Lower leg skin (tissue), 3 donors: ENCODE measurements around the gene ALG12.

Experiments used
- POLR2A ChIP-seq, 2 donors: fragments of 450-650 bp; IDR thresholded peaks; one replicate each; pipeline ENCODE4 v1.6.1; 2016 to 2017; ENCODE audit warnings: antibody characterized with exemption in 2 of 2, mild to moderate bottlenecking in 1 of 2, moderate library complexity in 1 of 2
- TF ChIP-seq, protein P1 (sequence below), 3 donors: fragments of 450-650 bp; IDR thresholded peaks; one replicate each; pipeline ENCODE4 v1.5.1; 2016; ENCODE audit warnings: antibody characterized with exemption in 3 of 3, mild to moderate bottlenecking in 3 of 3, moderate library complexity in 2 of 3

GRCh38 chr22:49866646-49867045, 51.6 kb downstream of the ALG12 start:
- TF ChIP-seq, protein P1, sequence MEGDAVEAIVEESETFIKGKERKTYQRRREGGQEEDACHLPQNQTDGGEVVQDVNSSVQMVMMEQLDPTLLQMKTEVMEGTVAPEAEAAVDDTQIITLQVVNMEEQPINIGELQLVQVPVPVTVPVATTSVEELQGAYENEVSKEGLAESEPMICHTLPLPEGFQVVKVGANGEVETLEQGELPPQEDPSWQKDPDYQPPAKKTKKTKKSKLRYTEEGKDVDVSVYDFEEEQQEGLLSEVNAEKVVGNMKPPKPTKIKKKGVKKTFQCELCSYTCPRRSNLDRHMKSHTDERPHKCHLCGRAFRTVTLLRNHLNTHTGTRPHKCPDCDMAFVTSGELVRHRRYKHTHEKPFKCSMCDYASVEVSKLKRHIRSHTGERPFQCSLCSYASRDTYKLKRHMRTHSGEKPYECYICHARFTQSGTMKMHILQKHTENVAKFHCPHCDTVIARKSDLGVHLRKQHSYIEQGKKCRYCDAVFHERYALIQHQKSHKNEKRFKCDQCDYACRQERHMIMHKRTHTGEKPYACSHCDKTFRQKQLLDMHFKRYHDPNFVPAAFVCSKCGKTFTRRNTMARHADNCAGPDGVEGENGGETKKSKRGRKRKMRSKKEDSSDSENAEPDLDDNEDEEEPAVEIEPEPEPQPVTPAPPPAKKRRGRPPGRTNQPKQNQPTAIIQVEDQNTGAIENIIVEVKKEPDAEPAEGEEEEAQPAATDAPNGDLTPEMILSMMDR (IDR thresholded peaks at IDR 0.05), result no peak
- no peak for TF ChIP-seq POLR2A (IDR thresholded peaks at IDR 0.05)
